Measurements from ENCODE around the gene CCDC102A. TPM values are rescaled to one million over a fixed set of nuclear protein-coding genes. Genes with fewer than 3 reads are reported as not detected.

The CCDC102A gene
- total and polyA plus RNA-seq, 9 of the 15 experiments (the other 6 are each of a cell fraction or from before 2014, with no cell fraction given), result 0.03 to 4.9 (median 1.4) TPM

GRCh38 chr16:57505169-57505568 is 31.2 kb downstream of the CCDC102A start:
- intact Hi-C loops (cut with micrococcal nuclease) (no loop called here), in situ Hi-C loops (cut with MboI) (no loop called here)
- Histone ChIP-seq H3K27ac (ENCODE audit: extremely low read depth, low read depth, low read length) (no peak overlapping the region), H3K4me1 (replicated peaks in 1 of 2; ENCODE audit: control insufficient read depth in 2 of 2, insufficient read depth in 2 of 2, low read length in 2 of 2) (peaks cover 8 to 10% of the 10 kb centered on the region in 2 experiments; a peak in 4 of 5 replicates), H3K9me1 (ENCODE audit: control insufficient read depth, insufficient read depth, low read length) (no peaks in the 10 kb centered on the region), H3K4me3 (no peak overlapping the region), H2AFZ (ENCODE audit: low read depth, low read length) (no peak overlapping the region), H3K27me3 (ENCODE audit: control insufficient read depth in 2 of 2, insufficient read depth in 2 of 2, low read length in 2 of 2) (peaks cover 0 to 31% of the 10 kb centered on the region in 2 experiments; a peak in 3 of 5 replicates), H3K9ac (ENCODE audit: insufficient read depth in 1 of 2, low read depth in 2 of 2, low read length in 2 of 2) (no peak overlapping the region), H3K4me2 (ENCODE audit: insufficient read depth, low read length) (no peak overlapping the region), H3K79me2 (ENCODE audit: control insufficient read depth, insufficient read depth, low read length) (no peaks in the 10 kb centered on the region), H3K9me3 (replicated peaks; ENCODE audit: control insufficient read depth, insufficient read depth, low read depth, low read length) (no peaks in the 10 kb centered on the region), H3K36me3 (ENCODE audit: control insufficient read depth, insufficient read depth, low read length) (no peaks in the 10 kb centered on the region), H4K20me1 (replicated peaks; ENCODE audit: control insufficient read depth, insufficient read depth, low read length) (0 out of 2 replicates have a peak, but pooled peaks cover 3% of the 10 kb centered on the region)
- TF ChIP-seq POU5F1 (IDR thresholded peaks at IDR 0.05; ENCODE audit: borderline replicate concordance, low read depth, low read length, partially characterized antibody), result no peak
- no peak for TF ChIP-seq ZFPM2 (CRISPR knock-in tag; IDR thresholded peaks at IDR 0.05)
- no peak for TF ChIP-seq RUNX1 (IDR thresholded peaks at IDR 0.05; ENCODE audit: low read depth)
- no peak for TF ChIP-seq TAF1 (IDR thresholded peaks at IDR 0.05; ENCODE audit: control insufficient read depth, extremely low read depth, insufficient read depth, low read length, severe bottlenecking)
- TF ChIP-seq SP1 (CRISPR knock-in tag; IDR thresholded peaks at IDR 0.05), result no peak
- no peak for ATAC-seq
- BruUV-seq (replicated peaks), result no TSS peak
- WGBS (ENCODE audit: insufficient coverage, low coverage, missing lambda C conversion rate), result 12% methylated on average over 5 of the region's 6 CpGs
- DNase-seq (ENCODE audit: extremely low read depth in 1 of 4, low spot score in 3 of 4), result no peak
- ChIA-PET CTCF (ENCODE audit: low intra/inter-chr PET ratio) (no interaction called here), POLR2A (interaction anchor here (0.8 kb wide), 1 partner anchor 18 kb away, joined by 4 read pairs; no protein-coding TSS in a partner anchor)
- FAIRE-seq, result no peak

GRCh38 chr16:57504491-57504890 is 31.9 kb downstream of the CCDC102A start:
- in situ Hi-C loops (cut with MboI), result no loop called here
- CTCF ChIA-PET (ENCODE audit: low intra/inter-chr PET ratio), result no interaction called here

More at GRCh38 chr16:57504491-57504890, 31.9 kb downstream of the CCDC102A start:
- Histone ChIP-seq H3K27ac (ENCODE audit: extremely low read depth, low read depth, low read length) (no peak overlapping the region), H3K79me2 (ENCODE audit: control insufficient read depth, insufficient read depth, low read length) (no peaks in the 10 kb centered on the region), H3K36me3 (ENCODE audit: control insufficient read depth, insufficient read depth, low read length) (no peaks in the 10 kb centered on the region), H3K4me2 (ENCODE audit: insufficient read depth, low read length) (no peak overlapping the region), H3K4me1 (replicated peaks in 1 of 2; ENCODE audit: control insufficient read depth in 2 of 2, insufficient read depth in 2 of 2, low read length in 2 of 2) (peaks cover 8 to 10% of the 10 kb centered on the region in 2 experiments; a peak in 4 of 5 replicates), H3K9me3 (replicated peaks; ENCODE audit: control insufficient read depth, insufficient read depth, low read depth, low read length) (no peaks in the 10 kb centered on the region), H4K20me1 (replicated peaks; ENCODE audit: control insufficient read depth, insufficient read depth, low read length) (no peaks in the 10 kb centered on the region), H3K9ac (ENCODE audit: insufficient read depth in 1 of 2, low read depth in 2 of 2, low read length in 2 of 2) (no peak overlapping the region), H2AFZ (ENCODE audit: low read depth, low read length) (no peak overlapping the region), H3K27me3 (ENCODE audit: control insufficient read depth in 2 of 2, insufficient read depth in 2 of 2, low read length in 2 of 2) (peaks cover 0 to 31% of the 10 kb centered on the region in 2 experiments; a peak in 3 of 5 replicates), H3K9me1 (ENCODE audit: control insufficient read depth, insufficient read depth, low read length) (no peaks in the 10 kb centered on the region), H3K4me3 (no peak overlapping the region)
- POLR2A ChIA-PET, result no interaction called here
- WGBS (ENCODE audit: insufficient coverage, low coverage, missing lambda C conversion rate), result 7% methylated on average over 5 of the region's 5 CpGs
- FAIRE-seq (no peak), ATAC-seq (no peak), DNase-seq (ENCODE audit: extremely low read depth in 1 of 4, low spot score in 3 of 4) (no peak)
- TF ChIP-seq SREBF1 (IDR thresholded peaks at IDR 0.05; ENCODE audit: borderline replicate concordance, low read depth, low read length) (no peak), RAD51 (IDR thresholded peaks at IDR 0.05; ENCODE audit: borderline replicate concordance, low read depth) (no peak)
- no TSS peak for BruUV-seq (replicated peaks)
- intact Hi-C loops (cut with micrococcal nuclease), result no loop called here

Measured in K562 (cell line).